ENCODE data around the gene PLAAT5. TPM values are rescaled to one million over a fixed set of nuclear protein-coding genes. Genes with fewer than 3 reads are reported as not detected.

PLAAT5 gene
- total and polyA plus RNA-seq, 11 donors = 0.49 to 7.1 (median 1.5) TPM

GRCh38 chr11:63507511-63507910, 16.5 kb upstream of the PLAAT5 start:
- ATAC-seq = no peak
- 83 to 92% (median 90%) methylated on average over 2 of the region's 2 CpGs for WGBS, 4 donors
- H3K27ac ChIP-seq = no peak overlapping the region

GRCh38 chr11:63506876-63507275, 15.9 kb upstream of the PLAAT5 start:
- DNase-seq (no peak), ATAC-seq (no peak)
- Histone ChIP-seq H3K27me3 (no peaks in the 10 kb centered on the region), H3K27ac (peak overlapping the region in 1 of 12 donors; percentile 49), H3K4me1 (peaks cover 0 to 61% (median 11%) of the 10 kb centered on the region in 12 donors), H3K9me3 (no peaks in the 10 kb centered on the region), H3K36me3 (no peaks in the 10 kb centered on the region), H3K4me3 (peak overlapping the region in 1 of 12 donors; percentile 36)
- TF ChIP-seq CTCF (IDR thresholded peaks at IDR 0.05) (no peak), POLR2A (IDR thresholded peaks at IDR 0.05) (no peak)
- WGBS, 4 donors = 97 to 100% (median 99%) methylated on average over 2 of the region's 2 CpGs
- intact Hi-C loops (cut with DNase I) = loop anchor here in 1 of 10 donors (10.0 kb wide), 1 partner anchor 62 kb away; no protein-coding TSS in a partner anchor

More at GRCh38 chr11:63507511-63507910, 16.5 kb upstream of the PLAAT5 start:
- H3K9me3 ChIP-seq = no peaks in the 10 kb centered on the region
- peak overlapping the region in 1 of 12 donors; percentile 36 for H3K4me3 ChIP-seq
- no peaks in the 10 kb centered on the region for H3K27me3 ChIP-seq
- no peaks in the 10 kb centered on the region for H3K36me3 ChIP-seq
- TF ChIP-seq POLR2A (IDR thresholded peaks at IDR 0.05) (no peak), CTCF (IDR thresholded peaks at IDR 0.05) (no peak)
- no peak for DNase-seq
- peaks cover 0 to 56% (median 11%) of the 10 kb centered on the region in 12 donors for H3K4me1 ChIP-seq
- intact Hi-C loops (cut with DNase I) = loop anchor here in 1 of 10 donors (10.0 kb wide), 1 partner anchor 63 kb away; no protein-coding TSS in a partner anchor

GRCh38 chr11:63505857-63506528, 15.0 kb upstream of the PLAAT5 start, which contains the start of gene LGALS12:
Gene LGALS12 (plus strand): TSS chr11:63506084. CDS start chr11:63506459, 375 bp downstream.
- WGBS, 4 donors = 55 to 57% (median 56%) methylated on average over 13 to 15 of the region's 15 CpGs
- no peaks in the 10 kb centered on the region for H3K27me3 ChIP-seq
- H3K4me3 ChIP-seq = peak within 1 kb of the TSS in 1 of 12 donors; percentile 36
- intact Hi-C loops (cut with DNase I) = loop anchor here in 1 of 10 donors (10.0 kb wide), 1 partner anchor 61 kb away; no protein-coding TSS in a partner anchor
- no peaks in the 10 kb centered on the region for H3K36me3 ChIP-seq
- no peak for TF ChIP-seq CTCF (IDR thresholded peaks at IDR 0.05)
- no peak for TF ChIP-seq POLR2A (IDR thresholded peaks at IDR 0.05)
- peaks cover 0 to 61% (median 11%) of the 10 kb centered on the region in 12 donors for H3K4me1 ChIP-seq
- peaks cover 0 to 3% (median 0%) of the 10 kb centered on the region in 12 donors for H3K9me3 ChIP-seq
- ATAC-seq (peak in 3 of 4 donors; percentile 10 to 34 (median 14)), DNase-seq (peak in 1 of 5 donors; percentile 34)
- peak within 1 kb of the TSS in 1 of 12 donors; percentile 49 for H3K27ac ChIP-seq

DNA sequence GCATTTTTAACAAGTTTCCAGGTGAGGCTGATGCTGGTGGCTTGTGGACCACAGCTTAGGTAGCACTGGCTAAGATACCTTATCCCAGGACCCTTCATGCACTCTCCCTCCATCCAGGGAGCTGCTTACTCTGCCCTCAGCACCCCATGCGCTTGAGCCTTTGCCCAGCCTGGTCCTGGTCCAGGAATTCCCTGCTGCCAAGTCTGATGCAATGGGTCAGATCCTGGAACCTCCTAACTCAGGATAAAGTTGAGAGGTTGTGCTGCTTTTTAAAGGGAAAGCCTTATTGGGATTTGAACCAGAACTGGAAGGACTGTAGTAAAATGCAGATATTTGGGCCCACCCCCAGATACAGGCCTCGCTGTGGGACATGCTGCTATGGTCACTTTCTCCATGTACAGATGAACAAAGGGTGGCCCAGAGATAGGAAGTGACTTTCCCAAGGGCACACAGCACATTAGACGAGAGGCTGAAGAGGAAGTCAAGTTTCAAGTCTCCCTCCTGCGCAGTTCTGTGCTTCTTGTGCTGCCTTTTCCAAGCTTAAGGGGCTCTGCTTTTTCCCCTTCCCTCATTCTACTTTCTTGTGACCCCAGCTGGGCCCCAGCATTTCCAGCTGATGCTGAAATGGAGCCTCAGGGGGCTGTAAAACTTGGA, 14.1 kb upstream of the PLAAT5 start:
- intact Hi-C loops (cut with DNase I) = loop anchor here in 2 of 10 donors (5.0 to 10.0 kb wide), 2 partner anchors 60 to 67 kb away; no protein-coding TSS in a partner anchor
- peaks cover 0 to 12% (median 4%) of the 10 kb centered on the region in 12 donors for H3K9me3 ChIP-seq
- peak in 3 of 5 donors; percentile 40 to 62 (median 61) for DNase-seq
- H3K4me1 ChIP-seq = peaks cover 0 to 61% (median 5%) of the 10 kb centered on the region in 12 donors
- H3K27me3 ChIP-seq = no peaks in the 10 kb centered on the region
- no peaks in the 10 kb centered on the region for H3K36me3 ChIP-seq
- WGBS, 4 donors = 59 to 71% (median 65%) methylated on average over 4 of the region's 4 CpGs
- H3K27ac ChIP-seq = peak overlapping the region in 1 of 12 donors; percentile 49
- no peak overlapping the region for H3K4me3 ChIP-seq
- peak; percentile 59 to 73 (median 72) for ATAC-seq
- no peak for TF ChIP-seq POLR2A (IDR thresholded peaks at IDR 0.05)
- TF ChIP-seq CTCF (IDR thresholded peaks at IDR 0.05) = no peak
